ENCODE data around the gene APOL4. TPM values are rescaled to one million over a fixed set of nuclear protein-coding genes. Genes with fewer than 3 reads are reported as not detected.

Gene APOL4
- total and polyA plus RNA-seq, 4 donors, result 5.9 to 15.9 (median 9.1) TPM

DNA sequence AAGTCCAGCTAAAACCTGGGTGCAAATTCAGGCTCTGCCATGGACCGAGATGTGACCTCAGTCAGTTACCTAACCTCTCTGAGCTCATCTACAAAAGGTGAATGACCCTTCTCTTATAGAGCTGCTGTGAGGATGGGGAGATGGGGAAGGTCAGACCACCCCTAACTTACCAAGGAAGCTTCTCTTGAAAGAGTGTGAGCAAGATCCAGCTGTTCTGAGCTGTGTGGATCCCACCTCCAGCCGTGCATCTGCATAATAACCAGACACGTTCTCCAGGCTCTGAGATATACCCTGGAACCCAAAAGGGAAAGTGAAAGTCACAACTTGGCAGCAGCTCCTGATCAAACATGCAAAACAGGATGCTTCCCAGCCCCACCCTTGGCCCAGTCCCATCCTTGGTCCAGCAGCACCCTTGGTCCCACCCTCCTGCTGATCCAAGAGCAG is 41.1 kb downstream of the APOL4 start, which contains the start of gene APOL3:
APOL3 (minus strand) TSS at position 257 of the 444 bp plus-strand sequence. CDS start 11,700 bp downstream, outside the sequence.
- Histone ChIP-seq H3K36me3 (ENCODE audit: control insufficient read depth in 4 of 4, insufficient read depth in 4 of 4, low read length in 4 of 4) (no peaks in the 10 kb centered on the region), H3K9me3 (ENCODE audit: control insufficient read depth in 4 of 4, insufficient read depth in 3 of 4, low read length in 3 of 4) (no peaks in the 10 kb centered on the region), H3K4me3 (peak within 1 kb of the TSS; percentile 37), H3K4me1 (ENCODE audit: control insufficient read depth in 5 of 5, insufficient read depth in 5 of 5, low read length in 5 of 5) (peaks cover 0 to 39% (median 22%) of the 10 kb centered on the region in 5 donors), H3K9ac (ENCODE audit: insufficient read depth in 1 of 2, low read length in 2 of 2) (peak within 1 kb of the TSS in 1 of 2 donors; percentile 1), H3K27ac (ENCODE audit: low read depth in 1 of 2, low read length in 1 of 2) (peak within 1 kb of the TSS; percentile 88 to 95), H3K27me3 (ENCODE audit: control insufficient read depth in 3 of 3, insufficient read depth in 3 of 3, low read length in 2 of 3) (no peaks in the 10 kb centered on the region)
- ATAC-seq (ENCODE audit: insufficient read depth, low FRiP score) (no peak), DNase-seq (peak; percentile 45 to 83 (median 50))
- TF ChIP-seq, protein P1, sequence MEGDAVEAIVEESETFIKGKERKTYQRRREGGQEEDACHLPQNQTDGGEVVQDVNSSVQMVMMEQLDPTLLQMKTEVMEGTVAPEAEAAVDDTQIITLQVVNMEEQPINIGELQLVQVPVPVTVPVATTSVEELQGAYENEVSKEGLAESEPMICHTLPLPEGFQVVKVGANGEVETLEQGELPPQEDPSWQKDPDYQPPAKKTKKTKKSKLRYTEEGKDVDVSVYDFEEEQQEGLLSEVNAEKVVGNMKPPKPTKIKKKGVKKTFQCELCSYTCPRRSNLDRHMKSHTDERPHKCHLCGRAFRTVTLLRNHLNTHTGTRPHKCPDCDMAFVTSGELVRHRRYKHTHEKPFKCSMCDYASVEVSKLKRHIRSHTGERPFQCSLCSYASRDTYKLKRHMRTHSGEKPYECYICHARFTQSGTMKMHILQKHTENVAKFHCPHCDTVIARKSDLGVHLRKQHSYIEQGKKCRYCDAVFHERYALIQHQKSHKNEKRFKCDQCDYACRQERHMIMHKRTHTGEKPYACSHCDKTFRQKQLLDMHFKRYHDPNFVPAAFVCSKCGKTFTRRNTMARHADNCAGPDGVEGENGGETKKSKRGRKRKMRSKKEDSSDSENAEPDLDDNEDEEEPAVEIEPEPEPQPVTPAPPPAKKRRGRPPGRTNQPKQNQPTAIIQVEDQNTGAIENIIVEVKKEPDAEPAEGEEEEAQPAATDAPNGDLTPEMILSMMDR (IDR thresholded peaks at IDR 0.05; ENCODE audit: control extremely low read depth, extremely low read depth), result no peak
- WGBS, 2 donors, result 12 to 21% methylated on average over 3 of the region's 3 CpGs

DNA sequence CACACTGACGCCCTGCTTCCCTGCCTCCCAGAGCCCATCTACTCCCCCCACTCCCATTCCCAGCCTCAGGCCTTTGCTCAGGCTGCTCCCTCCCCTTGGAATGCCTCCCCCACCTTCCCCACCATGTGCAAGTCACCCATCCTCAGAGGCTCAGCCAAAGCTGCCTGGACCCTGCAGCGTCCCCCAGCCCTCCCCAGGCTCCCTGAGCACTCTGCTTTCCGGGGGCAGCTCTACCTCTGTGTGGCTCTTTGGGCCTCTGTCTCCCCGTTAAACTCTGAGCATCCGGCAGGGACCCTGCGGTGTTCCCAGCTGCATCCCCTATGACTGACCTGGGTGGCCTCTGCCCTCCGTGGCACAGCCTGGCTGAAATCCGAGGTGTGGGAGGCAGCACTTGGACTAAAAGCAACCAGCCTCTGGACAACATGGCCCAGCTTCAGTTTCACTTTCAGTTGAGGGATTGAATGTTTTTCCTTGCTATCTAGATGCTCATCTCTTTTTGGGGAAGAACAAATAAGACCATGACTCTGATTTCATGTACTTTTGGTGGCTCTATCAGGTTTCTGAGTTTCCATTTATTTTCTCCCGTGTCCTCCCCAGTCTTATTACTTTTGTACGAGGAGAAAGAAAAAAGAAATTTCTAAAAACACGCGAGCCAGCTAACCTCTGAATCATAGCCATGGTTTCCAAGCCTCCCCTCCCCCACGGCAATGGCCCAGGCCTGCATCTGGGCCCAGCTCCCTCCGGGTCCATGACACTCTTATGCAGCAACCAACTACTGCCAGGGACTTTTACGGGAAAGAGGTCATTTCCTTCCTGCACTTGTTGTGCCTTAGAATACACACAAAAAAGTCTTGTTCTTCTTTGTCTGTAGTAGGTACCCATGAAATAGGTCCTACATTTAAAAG is 44.8 kb downstream of the APOL4 start:
- 10 to 13% methylated on average over 15 of the region's 15 CpGs for WGBS, 2 donors
- H3K27me3 ChIP-seq (ENCODE audit: control insufficient read depth in 3 of 3, insufficient read depth in 3 of 3, low read length in 2 of 3), result no peaks in the 10 kb centered on the region
- H3K36me3 ChIP-seq (ENCODE audit: control insufficient read depth in 4 of 4, insufficient read depth in 4 of 4, low read length in 4 of 4), result no peaks in the 10 kb centered on the region
- H3K4me3 ChIP-seq, result peak overlapping the region; percentile 39
- TF ChIP-seq, protein P1 (IDR thresholded peaks at IDR 0.05; ENCODE audit: control extremely low read depth, extremely low read depth), result no peak
- no peaks in the 10 kb centered on the region for H3K9me3 ChIP-seq (ENCODE audit: control insufficient read depth in 4 of 4, insufficient read depth in 3 of 4, low read length in 3 of 4)
- peak overlapping the region; percentile 4 to 83 for H3K9ac ChIP-seq (ENCODE audit: insufficient read depth in 1 of 2, low read length in 2 of 2)
- H3K4me1 ChIP-seq (ENCODE audit: control insufficient read depth in 5 of 5, insufficient read depth in 5 of 5, low read length in 5 of 5), result peaks cover under 1 to 56% (median 35%) of the 10 kb centered on the region in 5 donors
- DNase-seq (peak; percentile 63 to 84 (median 81)), ATAC-seq (ENCODE audit: insufficient read depth, low FRiP score) (peak; percentile 72)
- H3K27ac ChIP-seq (ENCODE audit: low read depth in 1 of 2, low read length in 1 of 2), result peak overlapping the region; percentile 77 to 96

DNA sequence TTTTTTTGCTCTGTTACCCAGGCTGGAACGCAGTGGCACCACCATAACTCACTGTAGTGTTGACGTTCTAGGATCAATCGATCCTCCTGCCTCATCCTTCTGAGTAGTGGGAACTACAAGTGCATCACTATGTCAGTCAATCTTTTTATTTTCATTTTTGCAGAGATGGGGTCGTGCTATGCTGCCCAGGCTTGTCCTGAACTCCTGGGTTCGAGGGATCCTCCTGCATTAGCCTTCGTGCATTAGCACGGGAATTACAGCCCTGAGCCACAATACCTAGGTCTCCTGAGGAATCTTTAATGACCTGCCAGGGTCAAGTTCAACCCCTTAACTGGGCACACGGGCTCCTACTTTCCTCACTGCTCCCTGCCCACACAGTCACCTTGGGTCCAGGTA is 45.5 kb downstream of the APOL4 start:
- Histone ChIP-seq H3K36me3 (ENCODE audit: control insufficient read depth in 4 of 4, insufficient read depth in 4 of 4, low read length in 4 of 4) (no peaks in the 10 kb centered on the region), H3K9me3 (ENCODE audit: control insufficient read depth in 4 of 4, insufficient read depth in 3 of 4, low read length in 3 of 4) (no peaks in the 10 kb centered on the region), H3K9ac (ENCODE audit: insufficient read depth in 1 of 2, low read length in 2 of 2) (peak overlapping the region in 1 of 2 donors; percentile 67), H3K4me1 (ENCODE audit: control insufficient read depth in 5 of 5, insufficient read depth in 5 of 5, low read length in 5 of 5) (peaks cover 3 to 56% (median 36%) of the 10 kb centered on the region in 5 donors), H3K4me3 (peak overlapping the region; percentile 39), H3K27ac (ENCODE audit: low read depth in 1 of 2, low read length in 1 of 2) (peak overlapping the region; percentile 77 to 96), H3K27me3 (ENCODE audit: control insufficient read depth in 3 of 3, insufficient read depth in 3 of 3, low read length in 2 of 3) (no peaks in the 10 kb centered on the region)
- no peak for ATAC-seq (ENCODE audit: insufficient read depth, low FRiP score)
- DNase-seq, result no peak
- TF ChIP-seq, protein P1 (IDR thresholded peaks at IDR 0.05; ENCODE audit: control extremely low read depth, extremely low read depth), result no peak
- 56 to 63% methylated on average over 8 of the region's 8 CpGs for WGBS, 2 donors
